Stomach (tissue), 4 donors: ENCODE data around the gene PHIP.

Source experiments
- EP300 ChIP-seq: sonication (generic); formaldehyde crosslinking; IDR thresholded peaks from one replicate; pipeline ENCODE4 v1.6.1; 2017; ENCODE audit warnings: antibody characterized with exemption
- POLR2A ChIP-seq, 4 donors: fragments of 450-650 bp; IDR thresholded peaks; one replicate each; pipeline ENCODE4 v1.6.1; 2016; ENCODE audit warnings: antibody characterized with exemption in 4 of 4, control low read depth in 2 of 4, mild to moderate bottlenecking in 1 of 4, moderate library complexity in 1 of 4
- POLR2AphosphoS5 ChIP-seq, 3 donors: sonication (generic); formaldehyde crosslinking; IDR thresholded peaks; one replicate each; pipeline ENCODE4 v1.6.1; 2016; ENCODE audit warnings: antibody characterized with exemption in 3 of 3
- TF ChIP-seq, protein P1 (sequence below), 7 experiments: fragments of 450-650 bp in 4 of 7; fragments of 200-600 bp in 3 of 7; sonication (generic) in 3 of 7; IDR thresholded peaks; one replicate each; pipeline ENCODE4 v1.5.1; 2016 to 2019; ENCODE audit warnings: antibody characterized with exemption in 7 of 7, control low read depth in 2 of 7, mild to moderate bottlenecking in 1 of 7

DNA sequence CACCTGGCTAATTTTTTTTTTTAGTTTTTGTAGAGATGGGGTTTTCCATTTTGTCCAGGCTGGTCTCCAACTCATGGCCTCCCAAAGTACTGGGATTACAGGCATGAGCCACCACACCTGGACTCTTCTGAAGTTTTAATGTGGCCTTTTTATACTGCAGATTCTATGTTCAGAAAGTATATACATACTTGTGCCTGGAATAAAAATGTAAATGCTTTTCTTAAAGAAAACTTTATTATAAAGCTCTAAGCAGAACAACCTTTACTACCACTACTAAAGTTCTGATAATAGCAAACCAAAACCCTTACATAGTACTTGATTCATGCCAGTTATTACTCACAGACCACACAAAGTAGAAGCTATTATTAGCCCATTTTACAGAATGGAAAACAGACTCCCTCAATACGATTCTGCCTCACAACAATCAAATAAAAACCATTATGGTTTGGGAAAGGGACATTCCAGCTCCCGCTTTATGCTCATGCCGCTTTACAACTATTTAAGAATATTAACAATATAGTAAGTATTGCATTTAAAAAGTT is 5.3 kb downstream of the PHIP start:
- TF ChIP-seq, protein P1, sequence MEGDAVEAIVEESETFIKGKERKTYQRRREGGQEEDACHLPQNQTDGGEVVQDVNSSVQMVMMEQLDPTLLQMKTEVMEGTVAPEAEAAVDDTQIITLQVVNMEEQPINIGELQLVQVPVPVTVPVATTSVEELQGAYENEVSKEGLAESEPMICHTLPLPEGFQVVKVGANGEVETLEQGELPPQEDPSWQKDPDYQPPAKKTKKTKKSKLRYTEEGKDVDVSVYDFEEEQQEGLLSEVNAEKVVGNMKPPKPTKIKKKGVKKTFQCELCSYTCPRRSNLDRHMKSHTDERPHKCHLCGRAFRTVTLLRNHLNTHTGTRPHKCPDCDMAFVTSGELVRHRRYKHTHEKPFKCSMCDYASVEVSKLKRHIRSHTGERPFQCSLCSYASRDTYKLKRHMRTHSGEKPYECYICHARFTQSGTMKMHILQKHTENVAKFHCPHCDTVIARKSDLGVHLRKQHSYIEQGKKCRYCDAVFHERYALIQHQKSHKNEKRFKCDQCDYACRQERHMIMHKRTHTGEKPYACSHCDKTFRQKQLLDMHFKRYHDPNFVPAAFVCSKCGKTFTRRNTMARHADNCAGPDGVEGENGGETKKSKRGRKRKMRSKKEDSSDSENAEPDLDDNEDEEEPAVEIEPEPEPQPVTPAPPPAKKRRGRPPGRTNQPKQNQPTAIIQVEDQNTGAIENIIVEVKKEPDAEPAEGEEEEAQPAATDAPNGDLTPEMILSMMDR (IDR thresholded peaks at IDR 0.05), result no peak
- TF ChIP-seq POLR2AphosphoS5 (IDR thresholded peaks at IDR 0.05) (no peak), POLR2A (IDR thresholded peaks at IDR 0.05) (no peak), EP300 (no peak)
